Chondrocyte (in vitro differentiated cells): ENCODE measurements around the gene SMIM31. TPM values are rescaled to one million over a fixed set of nuclear protein-coding genes. Genes with fewer than 3 reads are reported as not detected.

Source experiments
- DNase-seq: peaks from one replicate; pipeline ENCODE4 v3.0.0; 2021; ENCODE audit warnings: mixed read lengths, low spot score
- H3K27ac Mint-ChIP-seq: one replicate; pipeline ENCODE4 v1.8.0; 2021; ENCODE audit warnings: mild to moderate bottlenecking, moderate library complexity, mixed read lengths; ENCODE audit not compliant: unreplicated experiment
- H3K27me3 Mint-ChIP-seq: 2 replicates; pipeline ENCODE4 v1.8.0; 2021; ENCODE audit warnings: low read depth, mixed read lengths
- H3K36me3 Mint-ChIP-seq: 2 replicates; pipeline ENCODE4 v1.8.0; 2021; ENCODE audit warnings: low read depth, mixed read lengths
- H3K4me1 Mint-ChIP-seq: 2 replicates; pipeline ENCODE4 v1.8.0; 2021; ENCODE audit warnings: low read depth, mild to moderate bottlenecking, mixed read lengths
- H3K4me3 Mint-ChIP-seq: one replicate; pipeline ENCODE4 v1.8.0; 2021; ENCODE audit warnings: mild to moderate bottlenecking, moderate library complexity, mixed read lengths; ENCODE audit not compliant: unreplicated experiment
- H3K9me3 Mint-ChIP-seq: 2 replicates; pipeline ENCODE4 v1.8.0; 2021; ENCODE audit warnings: low read depth, mixed read lengths
- CTCF ChIP-seq: fragments of 200-600 bp; sonication (generic); IDR thresholded peaks from 2 replicates; pipeline ENCODE4 v1.5.0; 2021; ENCODE audit warnings: antibody characterized with exemption, mild to moderate bottlenecking, moderate library complexity
- total RNA-seq: library from RNA; stranded (reverse); gene quantifications from 3 replicates; pipeline ENCODE4 v1.2.1, GENCODE V29; 2021

The SMIM31 gene
- total RNA-seq, 1 donor from 2014 or later, result not detected

DNA sequence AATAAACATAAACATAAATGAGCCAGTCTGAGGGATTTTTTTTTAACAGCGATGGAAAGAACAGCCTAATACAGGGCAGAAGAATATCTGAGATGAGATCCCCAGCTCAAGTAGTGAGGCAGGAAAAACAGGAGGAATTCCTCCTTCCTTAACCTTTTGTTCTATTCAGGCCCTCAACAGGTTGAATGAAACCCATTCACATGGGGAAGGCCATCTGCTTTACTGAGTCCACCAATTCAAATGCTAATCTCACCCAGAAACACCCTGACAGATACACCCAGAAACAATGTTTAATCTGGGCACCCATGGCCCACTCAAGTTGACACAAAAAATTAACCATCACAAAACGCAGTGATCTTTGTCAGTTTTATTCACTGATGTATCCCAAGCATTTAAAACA lies 45.5 kb downstream of the SMIM31 start:
- H3K4me3 Mint-ChIP-seq, result no peak overlapping the region
- H3K36me3 Mint-ChIP-seq, result no peaks in the 10 kb centered on the region
- no peak for TF ChIP-seq CTCF
- no peak for DNase-seq
- no peaks in the 10 kb centered on the region for H3K9me3 Mint-ChIP-seq
- no peaks in the 10 kb centered on the region for H3K4me1 Mint-ChIP-seq
- no peak overlapping the region for H3K27ac Mint-ChIP-seq
- H3K27me3 Mint-ChIP-seq, result peaks cover 22% of the 10 kb centered on the region

GRCh38 chr4:164800786-164801185 lies 46.9 kb downstream of the SMIM31 start:
- no peak for DNase-seq
- H3K27me3 Mint-ChIP-seq, result peaks cover 27% of the 10 kb centered on the region
- H3K9me3 Mint-ChIP-seq, result no peaks in the 10 kb centered on the region
- no peak overlapping the region for H3K4me3 Mint-ChIP-seq
- H3K27ac Mint-ChIP-seq, result no peak overlapping the region
- no peak for TF ChIP-seq CTCF
- H3K4me1 Mint-ChIP-seq, result no peaks in the 10 kb centered on the region
- no peaks in the 10 kb centered on the region for H3K36me3 Mint-ChIP-seq

DNA sequence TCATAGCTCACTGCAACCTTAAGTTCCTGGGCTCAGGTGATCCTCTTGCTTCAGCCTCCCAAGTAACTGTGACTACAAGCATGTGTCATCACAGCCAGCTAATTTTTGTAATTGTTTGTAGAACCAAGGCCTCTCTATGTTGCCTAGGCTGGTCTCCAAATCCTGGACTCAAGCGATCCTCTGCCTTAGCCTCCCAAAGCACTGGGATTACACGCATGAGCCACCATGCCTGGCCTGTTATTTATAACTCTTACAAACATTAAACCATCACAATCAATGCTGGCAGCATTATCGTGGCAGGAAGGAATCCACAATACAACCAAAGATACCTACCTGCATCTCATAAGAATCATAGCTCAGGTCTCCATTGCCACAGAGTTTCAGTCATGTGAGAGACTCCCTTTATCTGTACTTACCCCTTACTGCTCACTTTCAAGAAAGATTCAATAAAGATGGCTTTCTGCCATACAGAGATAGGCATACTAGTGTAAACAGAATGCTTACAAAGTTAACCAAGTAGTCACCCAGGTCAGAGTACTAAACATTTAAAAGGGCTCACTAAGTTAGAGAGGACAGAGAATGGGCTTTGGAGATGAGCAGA lies 48.5 kb downstream of the SMIM31 start:
- Mint-ChIP-seq H3K36me3 (no peaks in the 10 kb centered on the region), H3K9me3 (no peaks in the 10 kb centered on the region), H3K27me3 (peaks cover 21% of the 10 kb centered on the region), H3K4me3 (no peak overlapping the region), H3K4me1 (no peaks in the 10 kb centered on the region), H3K27ac (no peak overlapping the region)
- DNase-seq, result no peak
- no peak for TF ChIP-seq CTCF

DNA sequence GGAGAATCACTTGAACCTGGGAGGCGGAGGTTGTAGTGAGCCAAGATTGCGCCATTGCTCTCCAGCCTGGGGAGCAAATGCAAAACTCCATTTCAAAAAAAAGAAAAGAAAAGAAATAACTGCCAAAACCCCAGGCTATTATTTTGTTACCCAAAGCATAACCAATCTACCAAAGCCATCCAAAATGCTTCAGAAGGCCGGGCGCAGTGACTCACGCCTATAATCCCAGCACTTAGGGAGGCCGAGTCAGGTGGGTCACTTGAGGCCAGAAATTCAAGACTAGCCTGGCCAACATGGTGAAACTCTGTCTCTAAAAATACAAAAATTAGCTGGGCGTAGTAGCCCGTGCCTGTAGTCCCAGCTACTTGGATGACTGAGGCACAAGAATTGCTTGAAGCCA lies 49.8 kb downstream of the SMIM31 start:
- H3K4me3 Mint-ChIP-seq, result no peak overlapping the region
- no peaks in the 10 kb centered on the region for H3K9me3 Mint-ChIP-seq
- H3K4me1 Mint-ChIP-seq, result peaks cover 2% of the 10 kb centered on the region
- no peak overlapping the region for H3K27ac Mint-ChIP-seq
- H3K36me3 Mint-ChIP-seq, result no peaks in the 10 kb centered on the region
- DNase-seq, result no peak
- H3K27me3 Mint-ChIP-seq, result peaks cover 21% of the 10 kb centered on the region
- TF ChIP-seq CTCF, result no peak

DNA sequence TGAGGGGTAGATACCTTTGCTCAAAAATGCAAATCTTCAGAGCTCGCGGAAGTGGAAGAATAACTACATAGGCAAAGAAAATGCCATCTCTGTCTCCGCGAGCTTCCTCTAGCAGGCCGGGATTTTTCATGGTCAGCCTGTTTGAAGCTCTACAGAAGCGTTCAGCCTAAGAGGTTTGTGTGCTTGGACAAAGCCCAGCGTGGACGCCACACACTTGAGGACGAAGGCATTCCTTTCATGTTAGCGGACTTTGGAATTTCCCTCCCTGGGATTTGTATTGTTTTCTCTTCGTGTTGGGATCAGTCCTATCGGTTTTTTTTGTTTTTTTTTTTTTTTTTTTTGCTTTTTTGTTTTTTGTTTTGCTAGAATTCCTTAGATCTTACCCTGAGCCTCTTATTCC lies 53.7 kb downstream of the SMIM31 start:
- Mint-ChIP-seq H3K9me3 (no peaks in the 10 kb centered on the region), H3K27me3 (peaks cover 19% of the 10 kb centered on the region), H3K4me3 (no peak overlapping the region), H3K27ac (no peak overlapping the region), H3K36me3 (no peaks in the 10 kb centered on the region), H3K4me1 (peaks cover 2% of the 10 kb centered on the region)
- no peak for TF ChIP-seq CTCF
- DNase-seq, result no peak
